GM12873 (cell line): ENCODE measurements around the gene AMDHD2.
A peak's percentile ranks its signal among the peaks of the same experiment; 100 is the strongest.

Experiments used
- CTCF ChIP-seq: IDR thresholded peaks from 2 replicates; pipeline ENCODE4 v1.5.1; 2012; ENCODE audit warnings: low read depth, mild to moderate bottlenecking, moderate library complexity, low read length, control low read depth; ENCODE audit not compliant: insufficient read depth; ENCODE audit errors: missing control alignments

The AMDHD2 gene

GRCh38 chr16:2526135-2526534 lies 6.0 kb downstream of the AMDHD2 start:
- no peak for TF ChIP-seq CTCF

- TF ChIP-seq CTCF, result no peak
Observed at GRCh38 chr16:2527071-2527783, 7.1 kb downstream of the AMDHD2 start.

- no peak for TF ChIP-seq CTCF
Observed at GRCh38 chr16:2527784-2528100, 7.6 kb downstream of the AMDHD2 start.

- TF ChIP-seq CTCF, result no peak
Observed at GRCh38 chr16:2528161-2529060, 8.2 kb downstream of the AMDHD2 start.

- peak; percentile 25 for TF ChIP-seq CTCF
Observed at GRCh38 chr16:2529061-2529931, 9.1 kb downstream of the AMDHD2 start.

GRCh38 chr16:2529961-2530628 lies 9.9 kb downstream of the AMDHD2 start:
- TF ChIP-seq CTCF, result no peak
